Astrocyte of the hippocampus (primary cell): ENCODE results near the gene SAP130.

Experiments used
- DNase-seq: peaks from one replicate; pipeline ENCODE4 v3.0.0; 2011; ENCODE audit warnings: low read depth, low spot score

The SAP130 gene

DNA sequence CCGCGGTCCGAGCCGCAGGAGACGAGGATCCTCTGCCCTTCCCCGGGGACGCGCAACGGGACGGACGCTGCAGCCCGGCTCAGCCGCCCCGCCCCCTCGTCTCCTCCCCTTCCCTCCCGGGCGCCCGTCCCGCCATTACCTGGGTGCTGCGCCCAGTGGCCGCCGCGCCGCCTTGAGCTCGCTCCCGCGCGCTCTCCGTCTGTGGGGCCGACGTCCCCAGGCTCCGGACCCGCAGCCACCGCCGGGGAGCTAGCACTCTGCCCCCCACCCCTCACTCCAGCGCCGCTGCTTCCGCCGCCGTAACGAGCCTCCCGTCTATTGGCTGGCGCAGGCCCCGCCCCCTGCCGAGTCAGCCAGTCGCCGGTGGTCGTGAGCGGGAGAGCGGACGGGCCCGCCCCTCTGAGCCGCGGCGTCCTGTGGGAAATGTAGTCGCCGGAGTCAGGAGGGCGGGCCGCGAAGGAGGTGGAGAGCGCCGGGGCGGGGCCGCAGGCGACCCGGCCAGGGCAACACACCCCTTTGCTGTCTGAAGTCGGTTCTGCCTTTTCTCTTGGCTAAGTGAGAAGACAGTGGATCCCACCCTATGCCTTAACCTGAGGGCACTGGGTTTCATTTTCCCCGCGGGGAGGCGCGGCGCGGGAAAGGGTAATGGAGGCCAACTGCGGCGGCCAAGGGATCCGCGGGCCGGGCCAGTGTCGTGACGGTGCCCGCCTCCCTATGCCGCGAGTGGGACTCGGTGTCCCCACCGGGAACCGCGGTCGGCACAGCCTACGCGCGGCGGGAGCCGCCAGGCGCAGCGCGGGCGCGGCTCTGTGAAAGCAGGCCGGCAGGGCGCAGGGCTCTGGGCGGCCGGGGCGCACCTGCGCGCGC, at the start of gene SAP130:
Gene SAP130 (minus strand): TSS at position 259 of the 867 bp plus-strand sequence. CDS start 1,767 bp downstream, outside the sequence.
- peak; percentile 99 for DNase-seq

DNA sequence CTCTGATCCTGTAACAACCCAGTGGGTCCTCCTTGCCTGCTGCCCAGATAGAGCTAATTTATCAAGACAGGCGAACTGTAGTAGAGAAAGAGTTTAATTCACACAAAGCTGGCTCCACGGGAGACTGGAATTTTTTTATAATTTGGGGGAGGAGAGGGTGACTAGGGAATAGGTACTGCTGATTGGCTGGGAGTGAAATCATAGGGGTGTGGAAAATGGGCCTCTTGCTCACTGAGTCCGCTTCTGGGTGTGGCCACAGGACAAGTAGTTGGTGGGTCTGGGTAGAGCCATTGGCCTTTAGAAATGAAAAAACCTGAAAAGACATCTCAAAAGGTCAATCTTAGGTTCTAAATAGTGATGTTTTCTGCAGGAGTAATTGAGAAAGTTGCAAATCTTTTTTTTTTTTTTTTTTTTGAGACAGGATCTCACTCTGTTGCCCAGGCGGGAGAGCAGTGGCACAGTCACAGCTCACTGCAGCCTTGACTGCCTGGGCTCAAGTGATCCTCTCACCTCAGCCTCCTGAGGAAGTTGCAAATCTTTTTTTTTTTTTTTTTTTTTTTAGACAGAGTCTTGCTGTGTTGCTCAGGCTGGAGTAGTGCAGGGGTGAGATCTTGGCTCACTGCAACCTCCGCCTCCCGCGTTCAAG, 48.7 kb upstream of the SAP130 start:
- no peak for DNase-seq

DNA sequence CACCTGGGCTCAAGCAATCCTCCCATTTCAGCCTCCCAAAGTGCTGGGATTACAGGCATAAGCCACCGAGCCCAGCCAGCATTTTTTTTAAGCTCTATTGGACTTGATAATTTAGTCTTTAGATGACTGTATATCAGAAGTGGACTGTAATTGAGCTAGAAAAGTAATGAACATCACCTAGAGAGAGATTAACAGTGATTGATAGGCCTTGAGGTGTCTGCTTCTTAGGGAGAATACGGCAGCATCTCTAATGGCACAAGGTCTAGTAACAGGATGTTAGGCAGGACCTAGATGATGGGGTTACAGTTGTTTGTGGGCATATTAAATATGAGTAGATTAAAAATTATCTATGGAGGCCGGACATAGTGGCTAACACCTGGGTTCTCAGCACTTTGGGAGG, 45.4 kb upstream of the SAP130 start:
- no peak for DNase-seq

DNA sequence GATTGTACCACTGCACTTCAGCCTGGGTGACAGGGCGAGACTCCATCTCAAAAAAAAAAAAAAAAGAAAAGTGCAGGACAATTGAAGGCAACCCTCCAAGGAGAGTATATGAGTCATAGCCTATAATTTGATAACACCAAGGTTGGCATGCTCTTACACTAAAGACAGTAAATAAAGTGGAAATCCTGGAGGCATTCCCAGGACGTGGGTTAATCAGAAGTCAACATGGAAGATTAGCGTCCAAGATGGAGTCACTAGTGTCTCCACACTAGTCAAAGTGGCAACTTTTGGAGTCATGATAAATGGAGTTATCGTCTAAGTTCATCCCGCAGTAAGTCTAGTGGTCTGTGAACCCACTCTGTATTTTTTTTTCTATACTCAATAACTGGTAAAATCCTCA, 41.9 kb upstream of the SAP130 start:
- DNase-seq = peak; percentile 51

DNA sequence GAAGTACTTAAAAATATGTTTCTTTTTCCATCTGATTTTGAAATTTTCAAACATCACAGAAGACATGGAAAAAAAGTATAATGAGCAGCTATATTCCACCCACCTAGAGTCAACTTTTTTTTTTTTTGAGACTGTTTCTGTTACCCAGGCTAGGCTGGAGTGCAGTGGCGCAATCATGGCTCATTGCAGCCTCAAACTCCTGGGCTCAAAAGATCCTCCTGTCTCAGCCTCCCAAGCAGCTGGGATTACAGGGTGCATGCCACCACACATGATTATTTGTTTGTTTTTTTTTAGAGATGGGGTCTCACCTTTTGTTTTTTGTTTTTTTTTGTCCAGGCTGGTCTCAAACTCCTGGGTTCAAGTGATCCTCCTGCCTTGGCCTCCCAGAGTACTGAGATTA, 36.5 kb upstream of the SAP130 start:
- DNase-seq = no peak

DNA sequence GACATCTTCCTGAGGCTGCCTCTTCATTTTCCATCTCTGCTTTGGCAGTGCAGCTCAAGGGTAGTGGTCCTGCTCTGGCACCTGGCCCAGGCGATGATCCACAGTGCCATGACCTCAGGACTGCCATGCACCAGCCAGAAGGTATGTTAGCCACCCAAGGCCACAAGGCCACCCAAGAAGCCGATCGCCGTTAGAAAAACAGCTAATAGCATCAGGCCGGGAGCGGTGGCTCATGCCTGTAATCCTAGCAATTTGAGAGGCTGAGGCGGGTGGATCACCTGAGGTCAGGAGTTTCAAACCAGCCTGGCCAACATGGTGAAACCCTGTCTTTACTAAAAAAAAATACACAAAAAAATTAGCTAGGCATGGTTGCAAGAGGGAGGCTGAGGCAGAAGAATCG, 34.7 kb upstream of the SAP130 start:
- no peak for DNase-seq

DNA sequence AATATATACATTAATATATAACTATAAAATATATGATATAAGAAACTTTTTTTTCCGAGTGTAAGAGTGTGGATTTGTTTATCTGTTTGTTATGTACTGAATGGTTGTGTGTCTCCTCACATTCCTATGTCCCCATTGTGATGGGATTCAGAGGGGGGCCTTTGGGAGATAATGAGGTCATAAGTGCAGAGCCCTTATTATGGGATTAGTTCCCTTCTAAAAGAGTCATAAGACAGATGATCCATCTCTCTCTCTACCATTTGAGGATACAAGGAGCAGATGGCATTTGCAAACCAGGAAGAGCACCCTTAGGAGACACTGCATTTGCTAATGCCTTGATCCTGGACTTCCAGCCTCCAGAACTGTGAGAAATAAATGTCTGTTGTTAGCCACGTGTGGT, 30.3 kb upstream of the SAP130 start:
- DNase-seq = no peak

DNA sequence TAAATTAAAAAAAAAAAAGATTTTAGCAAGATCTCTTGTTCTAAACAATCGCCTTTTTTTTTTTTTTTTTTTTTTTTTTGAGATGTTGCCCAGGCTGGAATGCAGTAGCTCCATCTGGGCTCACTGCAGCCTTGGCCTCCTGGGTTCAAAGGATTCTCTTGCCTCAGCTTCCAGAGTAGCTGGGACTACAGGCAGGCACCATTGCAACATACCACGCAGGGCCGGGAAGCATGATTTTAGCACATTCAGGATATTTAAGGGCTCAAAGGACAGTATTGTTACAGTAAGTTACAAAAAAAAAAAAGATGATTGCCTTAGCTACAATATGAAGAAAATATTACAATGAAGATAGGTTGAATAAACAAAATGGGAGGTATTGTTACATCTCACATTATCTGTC, 29.5 kb upstream of the SAP130 start:
- DNase-seq = no peak

DNA sequence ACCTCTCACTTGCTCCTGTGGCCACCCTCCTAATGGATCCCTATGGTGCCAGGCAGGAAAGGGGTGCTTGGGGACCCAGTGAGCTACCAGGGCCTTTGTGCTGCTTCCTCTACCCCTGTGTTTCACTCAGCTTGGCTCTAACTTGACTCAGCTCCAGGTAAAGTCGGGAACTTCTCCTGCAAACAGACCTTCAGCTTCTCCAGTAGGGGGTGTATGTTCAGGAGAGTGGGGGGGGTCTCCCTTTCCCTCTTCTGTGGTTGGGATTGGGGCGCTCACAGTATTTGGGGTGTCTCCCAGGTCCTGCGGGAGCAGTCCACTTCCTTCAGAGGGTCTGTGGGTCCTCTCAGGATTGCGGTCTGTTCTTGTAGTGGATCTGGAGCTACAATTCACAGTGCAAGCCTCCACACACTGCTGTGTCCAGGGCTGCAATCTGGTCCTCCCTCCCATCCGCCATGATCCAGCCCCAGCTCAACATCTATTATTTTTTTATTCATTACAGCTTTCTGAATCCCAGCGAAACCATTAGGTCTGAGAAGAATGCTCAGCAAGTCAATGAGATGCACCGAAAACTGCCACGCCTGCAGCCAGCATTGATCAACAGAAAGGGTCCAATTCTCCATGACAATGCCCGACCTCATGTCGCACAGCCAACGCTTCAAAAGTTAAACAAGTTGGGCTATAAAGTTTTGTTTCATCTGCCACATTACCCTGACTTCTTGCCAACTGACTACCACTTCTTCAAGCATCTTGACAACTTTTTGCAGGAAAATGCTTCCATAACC, 26.4 kb upstream of the SAP130 start:
- DNase-seq = no peak

DNA sequence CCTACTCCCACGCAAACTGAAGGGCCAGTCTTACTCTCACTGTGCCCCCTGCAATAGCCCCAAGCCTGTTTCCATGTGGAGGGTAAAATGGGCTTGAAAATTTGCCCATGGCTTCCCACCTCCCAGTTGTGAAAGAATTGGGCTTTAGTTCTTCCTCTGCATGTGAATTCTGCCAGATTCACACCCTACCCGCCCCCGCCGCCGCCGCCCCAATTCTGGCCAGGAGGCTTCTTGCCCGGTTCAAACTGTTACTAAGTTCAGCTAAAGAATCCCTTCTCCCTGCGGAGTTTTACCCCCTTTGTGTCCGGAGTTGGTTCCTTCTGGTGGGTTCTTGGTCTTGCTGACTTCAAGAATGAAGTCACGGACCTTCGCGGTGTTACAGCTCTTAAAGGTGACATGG, 25.5 kb upstream of the SAP130 start:
- no peak for DNase-seq

DNA sequence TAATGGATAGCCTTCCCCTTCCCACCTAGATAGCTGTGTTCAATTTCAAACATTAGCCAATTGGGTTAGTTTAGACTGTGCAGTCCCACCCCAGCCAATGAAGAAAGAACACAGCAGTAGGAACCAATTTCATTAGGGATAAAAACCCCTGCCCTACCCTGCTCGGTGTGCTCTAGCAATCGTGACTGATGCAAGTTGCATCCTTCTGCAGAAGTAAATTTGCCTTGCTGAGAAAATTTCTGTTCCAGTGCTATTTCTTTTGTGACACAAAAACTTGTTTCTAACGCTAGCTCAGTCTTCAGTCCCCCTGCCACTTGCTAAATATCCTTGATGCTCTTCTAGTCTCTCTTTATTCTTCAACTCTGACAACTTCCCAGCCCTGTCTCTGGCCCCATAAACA, 15.2 kb upstream of the SAP130 start:
- DNase-seq = no peak

DNA sequence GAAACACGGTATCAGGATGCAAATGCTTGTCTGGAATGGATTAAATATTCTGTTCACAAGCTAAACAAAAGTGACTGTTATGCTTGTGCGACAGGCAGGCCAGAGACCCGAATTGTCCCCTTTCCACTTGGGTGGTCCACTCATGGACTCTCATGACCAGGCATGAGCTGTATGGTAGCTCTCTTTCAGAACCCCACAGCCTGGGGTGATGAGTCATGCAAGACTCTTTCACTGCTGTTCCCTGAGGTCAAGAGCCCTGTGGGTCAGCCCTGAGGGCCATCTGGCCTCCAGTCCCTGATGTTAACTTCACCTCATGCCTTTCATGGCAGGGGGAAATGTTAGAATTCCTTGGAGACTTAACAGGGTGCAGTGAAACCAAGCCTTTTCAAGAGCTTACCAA, 13.7 kb upstream of the SAP130 start:
- DNase-seq = no peak

DNA sequence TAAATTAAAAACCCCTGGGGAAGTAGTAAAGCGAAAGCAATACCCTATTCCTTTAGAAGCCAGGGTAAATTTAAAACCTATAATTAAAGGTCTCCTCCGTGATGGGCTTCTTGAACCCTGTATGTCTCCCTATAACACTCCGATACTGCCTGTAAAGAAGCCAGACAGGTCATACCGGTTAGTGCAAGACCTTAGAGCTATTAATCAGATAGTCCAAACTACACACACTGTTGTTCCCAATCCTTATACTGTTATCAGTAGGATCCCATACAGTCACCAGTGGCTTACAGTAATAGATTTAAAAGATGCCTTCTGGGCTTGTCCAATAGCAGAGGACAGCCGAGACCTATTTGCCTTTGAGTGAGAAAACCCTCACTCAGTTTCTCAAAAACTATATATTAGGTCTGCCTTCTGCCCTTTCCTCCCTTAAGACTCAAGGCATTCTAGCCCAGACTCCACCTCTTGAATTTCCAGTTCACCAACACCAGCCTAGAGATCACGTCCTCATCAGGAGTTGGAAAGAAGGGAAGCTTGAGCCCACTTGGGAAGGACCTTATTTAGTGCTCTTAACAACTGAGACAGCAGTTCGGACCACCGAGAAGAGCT, 12.4 kb upstream of the SAP130 start:
- DNase-seq = no peak

DNA sequence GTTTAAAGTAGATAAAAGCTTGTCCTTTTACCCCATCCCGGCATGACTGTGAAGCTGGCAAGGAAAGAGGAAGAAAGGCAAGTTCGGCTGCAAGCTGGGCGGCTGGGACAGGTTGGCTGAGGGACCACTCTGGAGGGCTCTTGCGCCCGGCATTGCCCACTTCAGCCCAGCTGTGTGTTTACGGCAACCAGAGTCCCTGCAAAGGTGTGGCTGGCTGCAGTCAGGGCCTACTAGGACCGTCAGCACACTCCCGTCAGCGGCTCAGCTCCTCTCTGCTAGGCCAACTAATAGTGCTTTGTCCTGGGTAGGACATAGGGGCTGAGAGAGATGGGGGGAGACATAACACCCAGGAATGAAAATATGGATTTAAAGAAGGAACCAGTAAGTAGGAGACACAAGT, 11.7 kb upstream of the SAP130 start:
- no peak for DNase-seq

DNA sequence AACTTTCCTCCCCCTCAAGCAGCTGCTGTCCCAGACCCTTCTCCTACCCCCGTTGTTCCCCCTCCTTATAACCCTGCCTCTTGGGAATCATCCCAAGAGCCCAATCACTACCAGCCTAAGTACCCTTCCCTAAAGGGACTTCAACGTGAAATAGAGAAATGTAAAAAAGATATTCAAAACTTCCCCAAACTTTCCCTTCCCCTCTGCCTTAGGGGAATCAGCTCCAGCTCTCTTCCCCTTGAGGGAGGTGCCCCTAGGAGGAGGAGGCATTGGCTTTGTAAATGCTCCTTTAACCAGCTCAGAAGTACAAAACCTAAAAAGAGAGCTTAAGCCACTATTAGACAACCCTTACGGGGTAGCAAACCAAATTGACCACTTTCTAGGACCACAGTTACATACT, 10.6 kb upstream of the SAP130 start:
- no peak for DNase-seq

DNA sequence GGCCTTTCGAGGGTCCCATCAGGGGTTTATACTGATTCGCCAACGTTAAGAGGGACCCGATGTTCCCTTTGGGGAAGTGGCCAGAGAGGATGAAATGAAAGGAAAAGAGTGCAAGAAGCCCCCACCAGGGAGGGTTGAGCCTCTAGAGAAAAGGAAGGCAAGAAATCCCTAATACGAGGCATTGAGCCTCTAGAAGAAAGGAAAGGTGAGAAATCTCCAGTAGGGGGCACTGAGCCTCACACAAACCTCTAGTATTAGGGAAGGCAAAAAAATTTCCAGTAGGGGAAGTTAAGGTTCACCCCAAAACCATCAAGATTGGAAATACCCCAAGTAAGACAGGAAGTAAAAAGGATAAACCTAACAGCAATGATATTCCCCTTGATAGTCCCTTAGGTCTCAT, 9.8 kb upstream of the SAP130 start:
- DNase-seq = no peak

DNA sequence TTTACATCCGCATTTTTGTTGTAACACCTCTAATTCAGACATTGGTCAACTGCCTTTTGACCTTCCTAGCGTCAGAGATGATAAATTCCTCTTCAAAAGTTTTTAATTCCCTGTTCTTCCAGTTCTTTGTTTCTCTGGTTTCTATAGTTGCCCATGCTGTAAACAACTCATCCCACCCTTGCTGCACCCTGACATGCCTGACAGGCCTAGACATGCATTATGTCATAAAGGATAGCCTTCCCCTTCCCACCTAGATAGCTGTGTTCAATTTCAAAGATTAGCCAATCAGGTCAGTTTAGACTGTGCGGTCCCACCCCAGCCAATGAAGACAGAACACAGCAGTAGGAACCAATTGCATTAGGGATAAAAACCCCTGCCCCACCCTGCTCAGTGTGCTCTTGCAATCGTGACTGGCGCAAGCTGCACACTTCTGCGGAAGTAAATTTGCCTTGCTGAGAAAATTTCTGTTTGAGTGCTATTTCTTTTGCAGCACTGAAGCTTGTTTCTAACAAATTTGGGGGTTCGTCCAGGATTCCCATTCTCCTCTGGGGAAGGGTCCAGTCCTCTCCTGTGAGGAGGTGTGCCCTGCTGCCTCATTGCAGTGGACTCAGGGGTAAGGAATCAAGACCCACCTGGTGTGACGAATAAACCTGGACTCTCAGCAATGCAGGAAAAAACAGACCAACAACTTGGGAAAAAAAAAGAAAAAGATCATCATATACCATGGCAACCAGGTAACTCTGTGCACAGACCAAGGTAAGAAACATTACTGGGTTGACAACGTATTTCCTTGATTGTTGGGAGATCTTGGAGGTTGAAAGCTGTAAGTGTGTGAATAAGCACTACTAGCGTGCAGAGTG, 9.1 kb upstream of the SAP130 start:
- DNase-seq = no peak

DNA sequence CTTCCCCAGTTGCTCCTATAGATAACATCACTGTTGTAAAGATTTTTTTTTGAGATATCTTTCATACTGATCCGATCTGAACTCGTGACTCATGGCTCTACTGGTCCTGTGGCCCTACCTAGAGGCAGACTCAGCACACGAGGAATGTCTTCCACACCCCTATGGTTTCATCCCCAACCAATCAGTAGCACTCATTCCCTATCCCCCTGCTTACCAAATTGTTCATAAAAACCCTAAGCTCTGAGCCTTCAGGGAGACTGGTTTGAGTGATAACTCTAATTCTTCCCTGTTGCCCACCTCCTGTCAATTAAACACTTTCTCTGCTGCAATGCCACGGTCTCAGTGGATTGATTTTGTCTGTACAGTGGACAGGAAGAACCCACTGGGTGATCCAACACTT, 4.2 kb upstream of the SAP130 start:
- DNase-seq = no peak

DNA sequence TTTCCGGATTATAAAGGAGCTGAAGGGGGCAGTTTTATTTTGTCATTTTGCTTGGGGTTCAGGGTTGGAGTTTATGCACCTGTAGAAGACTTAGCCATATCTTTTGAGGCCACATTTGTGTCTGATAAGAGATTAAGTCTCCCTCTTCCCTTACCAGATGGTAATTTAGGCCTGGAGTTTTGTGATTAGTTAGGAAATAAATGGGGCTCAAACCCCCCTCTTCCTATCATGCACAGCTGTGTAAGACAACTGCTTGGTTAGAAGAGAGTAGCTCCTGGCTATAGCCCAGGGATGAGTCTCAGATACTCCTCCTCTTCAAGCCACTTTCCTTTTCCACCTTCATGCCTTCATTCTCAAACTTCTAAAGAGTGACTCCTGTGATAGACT, 802 bp upstream of the SAP130 start:
- no peak for DNase-seq

DNA sequence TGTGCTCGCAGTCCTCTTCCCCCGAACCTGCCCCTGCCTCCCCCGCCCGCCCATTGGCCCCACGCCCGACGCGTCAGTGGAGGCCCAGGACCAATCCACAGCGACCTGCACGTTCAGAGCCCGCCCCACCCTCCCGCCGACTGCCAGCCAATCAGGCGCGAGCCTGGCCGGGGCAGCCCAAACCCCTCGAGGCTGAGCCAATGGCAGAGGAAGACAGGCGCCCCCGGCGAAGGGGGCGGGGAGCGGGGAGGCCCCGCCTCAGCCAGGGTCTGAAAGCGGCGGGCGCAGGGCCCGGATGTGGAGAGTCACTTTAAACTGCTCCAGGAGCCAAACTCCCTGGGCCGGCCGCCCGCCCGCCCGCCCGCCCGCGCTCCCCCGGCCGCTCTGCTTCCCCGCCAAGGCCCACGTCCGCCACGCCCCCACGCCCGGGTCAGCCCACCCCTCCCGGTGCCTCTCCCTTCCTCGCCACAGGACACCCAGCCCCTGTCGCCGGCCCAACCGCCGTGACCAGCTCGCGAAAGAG, 520 bp downstream of the SAP130 start:
- DNase-seq = peak; percentile 100
